Fibroblast of the aortic adventitia (primary cell): ENCODE measurements around the gene ABLIM2. TPM values are rescaled to one million over a fixed set of nuclear protein-coding genes. Genes with fewer than 3 reads are reported as not detected.

Experiments
- DNase-seq: peaks from one replicate; pipeline ENCODE4 v3.0.0-alpha.2; 2010; ENCODE audit warnings: low read depth
- H3K4me3 ChIP-seq: 2 replicates; pipeline ENCODE4 v1.5.1; 2011; ENCODE audit warnings: low read depth, mild to moderate bottlenecking, control low read depth, low read length, moderate library complexity
- total RNA-seq: library from RNA; depleted of rRNA; stranded (reverse); fragments of >200 nt; gene quantifications from 2 replicates; pipeline ENCODE4 v1.2.3, GENCODE V29; 2012; ENCODE audit warnings: low replicate concordance
- TF ChIP-seq, protein P1 (sequence below): IDR thresholded peaks from 2 replicates; pipeline ENCODE4 v1.5.1; 2011; ENCODE audit warnings: mild to moderate bottlenecking, low read length, control low read depth, inconsistent platforms; ENCODE audit not compliant: insufficient read depth

The ABLIM2 gene
- total RNA-seq, 1 donor: under 0.01 TPM

GRCh38 chr4:8168232-8168631, 9.6 kb upstream of the ABLIM2 start:
- TF ChIP-seq, protein P1, sequence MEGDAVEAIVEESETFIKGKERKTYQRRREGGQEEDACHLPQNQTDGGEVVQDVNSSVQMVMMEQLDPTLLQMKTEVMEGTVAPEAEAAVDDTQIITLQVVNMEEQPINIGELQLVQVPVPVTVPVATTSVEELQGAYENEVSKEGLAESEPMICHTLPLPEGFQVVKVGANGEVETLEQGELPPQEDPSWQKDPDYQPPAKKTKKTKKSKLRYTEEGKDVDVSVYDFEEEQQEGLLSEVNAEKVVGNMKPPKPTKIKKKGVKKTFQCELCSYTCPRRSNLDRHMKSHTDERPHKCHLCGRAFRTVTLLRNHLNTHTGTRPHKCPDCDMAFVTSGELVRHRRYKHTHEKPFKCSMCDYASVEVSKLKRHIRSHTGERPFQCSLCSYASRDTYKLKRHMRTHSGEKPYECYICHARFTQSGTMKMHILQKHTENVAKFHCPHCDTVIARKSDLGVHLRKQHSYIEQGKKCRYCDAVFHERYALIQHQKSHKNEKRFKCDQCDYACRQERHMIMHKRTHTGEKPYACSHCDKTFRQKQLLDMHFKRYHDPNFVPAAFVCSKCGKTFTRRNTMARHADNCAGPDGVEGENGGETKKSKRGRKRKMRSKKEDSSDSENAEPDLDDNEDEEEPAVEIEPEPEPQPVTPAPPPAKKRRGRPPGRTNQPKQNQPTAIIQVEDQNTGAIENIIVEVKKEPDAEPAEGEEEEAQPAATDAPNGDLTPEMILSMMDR: peak; percentile 58
- DNase-seq: no peak
- no peak overlapping the region for H3K4me3 ChIP-seq

DNA sequence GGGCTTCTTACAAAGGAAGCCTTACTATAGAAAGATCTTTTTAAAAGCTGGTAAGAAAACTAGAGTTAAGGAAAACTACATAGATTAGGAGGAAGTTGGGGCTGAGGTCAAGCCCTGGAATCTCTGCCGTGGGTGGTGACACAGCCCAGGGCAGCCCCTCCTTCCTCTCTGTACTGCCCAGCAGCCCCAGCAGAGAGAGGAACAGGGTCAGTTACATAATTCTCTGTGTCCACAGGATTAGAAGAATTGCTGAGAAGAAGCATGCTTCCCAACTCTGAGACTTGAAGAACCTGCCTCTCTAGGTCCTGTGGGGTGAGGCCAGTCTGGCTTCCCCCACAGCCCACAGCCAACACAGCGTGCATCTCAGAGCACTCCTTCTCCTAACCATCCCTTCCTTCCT, 9.2 kb upstream of the ABLIM2 start:
- no peak overlapping the region for H3K4me3 ChIP-seq
- TF ChIP-seq, protein P1: no peak
- DNase-seq: no peak

- DNase-seq: no peak
- no peak overlapping the region for H3K4me3 ChIP-seq
- TF ChIP-seq, protein P1: no peak
Observed at GRCh38 chr4:8167291-8167690, 8.7 kb upstream of the ABLIM2 start.

- H3K4me3 ChIP-seq: no peak overlapping the region
- TF ChIP-seq, protein P1: no peak
- DNase-seq: no peak
Observed at GRCh38 chr4:8165374-8165896, 6.8 kb upstream of the ABLIM2 start.

DNA sequence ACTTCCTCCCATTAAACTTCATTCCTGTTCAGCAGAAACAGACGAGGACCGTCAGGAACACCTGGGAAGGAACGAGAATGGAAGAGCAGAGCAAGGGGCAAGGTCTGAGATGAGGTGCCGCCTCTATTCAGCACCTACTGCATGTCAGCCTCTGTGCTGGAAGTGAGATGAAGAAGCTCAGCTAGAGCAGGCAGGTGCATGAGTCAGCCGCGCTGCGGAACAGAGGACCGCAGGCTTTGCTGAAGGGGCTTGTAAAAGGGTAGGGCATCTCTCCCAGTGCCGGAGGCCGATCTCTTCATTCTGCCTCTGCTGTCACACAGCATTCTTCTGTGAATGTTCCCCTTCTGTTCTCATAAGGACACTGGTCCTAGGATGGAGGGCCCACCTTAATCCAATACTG, 6.1 kb upstream of the ABLIM2 start:
- TF ChIP-seq, protein P1: no peak
- no peak overlapping the region for H3K4me3 ChIP-seq
- DNase-seq: no peak

DNA sequence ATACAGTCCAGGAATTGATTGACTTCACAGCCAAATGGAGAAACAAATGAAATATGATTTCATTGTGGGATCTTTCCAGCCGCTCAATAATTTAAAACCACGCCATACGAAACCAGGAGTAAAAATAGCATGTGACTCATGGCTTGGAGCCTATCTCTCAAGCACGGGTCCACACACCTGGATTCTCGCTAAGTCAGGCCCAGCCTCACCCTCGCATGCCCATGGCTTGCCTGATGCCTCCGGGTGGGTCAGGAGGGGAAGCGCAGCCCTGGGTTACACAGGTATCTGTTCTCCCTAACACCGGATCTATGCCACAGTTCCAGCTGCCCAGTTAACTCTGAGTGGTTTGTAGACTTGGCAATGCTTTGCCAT, 5.6 kb upstream of the ABLIM2 start:
- H3K4me3 ChIP-seq: no peak overlapping the region
- DNase-seq: no peak
- TF ChIP-seq, protein P1: no peak
